GM13977 (cell line): ENCODE measurements around the gene TECR.

Experiments used
- DNase-seq: peaks from one replicate; pipeline ENCODE4 v3.0.0; 2012; ENCODE audit warnings: low spot score
- CTCF ChIP-seq: IDR thresholded peaks from 2 replicates; pipeline ENCODE4 v1.5.1; 2012; ENCODE audit warnings: mild to moderate bottlenecking, control low read depth; ENCODE audit not compliant: insufficient read depth; ENCODE audit errors: extremely low read depth, missing control alignments
- in situ Hi-C: fragments of 300-500 bp; cut with MboI; formaldehyde crosslinking; loops from one replicate; pipeline ENCODE4 v1.12.0; 2022; ENCODE audit warnings: low sequenced_read_pairs, low pct_unique_long_range_greater_than_20kb, mixed read lengths, inconsistent platforms; ENCODE audit not compliant: unreplicated experiment

Gene TECR

GRCh38 chr19:14516746-14517438 is 12.5 kb upstream of the TECR start:
- peak; percentile 20 for DNase-seq
- TF ChIP-seq CTCF: no peak
- in situ Hi-C loops: no loop called here

DNA sequence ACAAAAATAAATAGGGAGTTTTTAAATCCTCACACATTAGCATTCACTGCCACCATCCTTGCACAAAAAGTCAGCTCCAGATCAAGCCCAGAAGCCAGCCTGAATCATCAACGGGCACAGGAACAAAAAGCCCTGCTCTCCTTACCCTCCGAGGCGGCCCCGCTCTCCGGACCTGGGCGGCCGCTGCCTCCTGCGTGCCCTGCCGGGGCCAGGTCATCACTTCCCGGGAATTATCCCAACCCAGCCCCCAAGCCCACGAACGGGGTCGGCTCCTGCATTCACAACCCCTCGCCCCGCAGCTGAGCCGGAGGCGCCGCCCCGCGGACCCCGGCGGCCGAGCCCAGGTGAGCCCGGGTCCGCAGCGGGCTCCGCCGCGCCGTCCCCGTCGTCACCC is 12.0 kb upstream of the TECR start:
- TF ChIP-seq CTCF: no peak
- in situ Hi-C loops: no loop called here
- DNase-seq: no peak

DNA sequence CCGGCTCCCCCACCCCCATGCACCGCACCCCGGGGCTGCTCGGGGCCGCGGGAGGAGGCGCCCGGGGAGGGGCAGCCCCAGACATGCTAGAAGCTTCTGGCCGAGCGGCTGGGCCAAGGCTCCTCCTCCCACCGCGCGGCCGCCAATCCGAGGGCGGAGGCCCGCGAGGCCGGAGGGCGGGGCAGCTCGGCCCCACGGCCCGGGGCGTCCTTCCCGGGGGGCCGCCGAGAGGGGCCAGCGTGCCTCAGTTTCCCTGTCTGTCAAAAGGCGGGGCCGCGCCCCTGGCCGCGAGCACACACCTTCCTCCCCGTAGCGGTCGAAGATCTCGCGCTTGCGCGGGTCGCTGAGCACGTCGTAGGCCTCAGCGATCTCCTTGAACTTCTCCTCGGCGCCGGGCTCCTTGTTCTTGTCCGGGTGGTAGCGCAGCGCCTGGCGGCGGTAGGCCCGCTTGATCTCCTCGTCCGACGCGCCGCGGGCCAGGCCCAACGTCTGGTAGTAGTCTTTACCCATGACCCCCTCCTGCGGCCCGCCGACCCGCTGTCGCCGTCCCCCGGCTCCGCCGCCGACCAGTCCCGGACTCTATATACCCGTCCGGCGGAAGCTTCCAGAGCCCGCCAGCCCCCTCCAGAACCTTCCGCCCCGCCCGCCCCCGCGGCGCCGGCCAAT is 11.4 kb upstream of the TECR start, which contains the start of gene DNAJB1:
DNAJB1 (minus strand) TSS at position 558 of the 666 bp plus-strand sequence; CDS start at position 510, 48 bp downstream.
- in situ Hi-C loops: no loop called here
- peak; percentile 97 for DNase-seq
- TF ChIP-seq CTCF: no peak

DNA sequence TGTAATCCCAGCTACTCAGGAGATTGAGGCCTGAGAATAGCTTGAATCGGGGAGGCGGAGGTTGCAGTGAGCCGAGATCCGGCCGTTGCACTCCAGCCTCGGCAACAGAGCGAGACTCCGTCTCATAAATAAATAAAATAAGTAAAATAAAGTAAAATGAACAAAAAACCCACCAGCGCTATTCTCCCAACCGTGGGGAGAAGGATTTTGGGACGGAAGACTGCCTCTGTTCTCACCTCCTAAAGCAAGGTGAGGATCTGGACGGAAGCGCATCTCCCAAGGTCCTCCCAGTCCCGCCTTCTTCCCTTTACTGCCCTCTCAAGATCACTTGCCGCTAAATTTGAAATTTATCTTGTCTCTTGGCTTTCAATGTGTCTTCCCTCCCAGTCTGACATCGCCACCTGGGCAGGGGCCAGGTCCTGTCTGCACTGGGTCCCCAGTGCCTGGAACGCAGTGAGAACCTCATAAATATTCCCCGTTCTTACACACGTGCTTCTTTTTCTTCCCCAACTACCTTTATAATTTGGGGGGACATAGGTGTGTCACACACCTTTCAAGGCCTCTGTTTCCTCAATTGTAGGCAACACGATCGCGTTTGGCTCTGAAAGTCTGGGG is 10.0 kb upstream of the TECR start:
- no peak for TF ChIP-seq CTCF
- no peak for DNase-seq
- in situ Hi-C loops: no loop called here

DNA sequence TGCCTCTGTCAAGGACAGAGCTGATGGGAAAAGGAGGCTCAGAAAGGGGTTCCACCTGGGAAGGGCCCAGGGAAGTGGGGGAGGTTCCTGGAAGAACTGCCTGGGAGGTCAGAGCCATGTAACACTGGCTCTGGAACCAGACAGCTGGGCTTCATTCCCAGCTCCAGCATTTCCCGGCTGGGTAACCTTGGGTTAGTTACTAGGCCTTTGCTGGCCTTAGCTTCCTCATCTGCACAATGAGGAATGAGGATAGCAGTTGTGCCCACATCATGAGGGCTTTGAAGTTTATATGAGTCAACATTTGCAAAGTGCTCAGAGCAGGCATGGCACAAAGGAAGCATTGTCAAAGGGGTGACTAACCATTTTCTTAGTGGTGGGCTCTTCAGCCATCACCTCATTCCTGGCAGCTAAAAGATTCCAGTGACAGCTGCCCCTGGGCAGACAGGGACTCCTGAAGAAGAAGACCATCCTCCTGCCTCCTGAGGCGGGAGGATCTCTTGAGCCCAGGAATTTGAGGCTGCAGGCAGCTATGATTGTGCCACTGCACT is 9.5 kb upstream of the TECR start:
- no peak for DNase-seq
- TF ChIP-seq CTCF: no peak
- in situ Hi-C loops: no loop called here

DNA sequence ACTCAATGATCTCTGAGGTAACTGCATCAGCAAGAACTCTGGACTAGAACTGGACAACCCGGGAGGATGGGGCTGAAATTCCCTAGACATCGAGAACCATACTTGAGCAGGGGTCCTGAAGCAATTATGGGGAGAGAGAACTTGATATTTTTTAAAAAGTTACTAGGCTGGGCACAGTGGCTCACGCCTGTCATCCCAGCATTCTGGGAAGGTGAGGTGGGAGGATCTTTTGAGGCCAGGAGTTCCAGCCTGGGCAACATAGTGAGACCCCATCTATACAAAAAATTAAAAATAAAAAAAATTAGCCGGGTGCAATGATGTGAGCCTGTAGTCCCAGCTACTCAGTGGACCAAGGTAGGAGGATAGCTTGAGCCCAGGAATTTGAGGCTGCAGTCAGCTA is 8.9 kb upstream of the TECR start:
- DNase-seq: no peak
- in situ Hi-C loops: no loop called here
- no peak for TF ChIP-seq CTCF
